ENCODE data around the gene LHFPL3. TPM values are rescaled to one million over a fixed set of nuclear protein-coding genes. Genes with fewer than 3 reads are reported as not detected.

Gene LHFPL3
- total and polyA plus RNA-seq, 2 of the 13 experiments (the other 11 are each of a cell fraction or from before 2014, with no cell fraction given) = not detected

GRCh38 chr7:104538152-104538551, 209.7 kb downstream of the LHFPL3 start:
- H4K20me1 ChIP-seq (ENCODE audit: insufficient read depth, low read length) = no peaks in the 10 kb centered on the region
- no peak overlapping the region for H3K4me2 ChIP-seq (ENCODE audit: low read depth, low read length)
- ChIA-PET CTCF (ENCODE audit: low intra/inter-chr PET ratio, low total read pairs) (no interaction called here), POLR2A (no interaction called here)
- no peaks in the 10 kb centered on the region for H3K79me2 ChIP-seq (ENCODE audit: insufficient read depth, low read length)
- BruUV-seq (replicated peaks) = no TSS peak
- H3K9ac ChIP-seq (ENCODE audit: insufficient read depth, low read depth, low read length) = no peak overlapping the region
- in situ Hi-C loops (cut with HindIII; ENCODE audit: extremely low pct_ligation_motif_present, low pct_unique_long_range_greater_than_20kb) = no loop called here
- H3K4me3 ChIP-seq (replicated peaks in 1 of 3; ENCODE audit: insufficient read depth in 1 of 3, low read depth in 2 of 3, low read length in 3 of 3) = no peak overlapping the region
- 2% methylated on average over 4 of the region's 4 CpGs for WGBS (ENCODE audit: low lambda C conversion rate)
- H3K27me3 ChIP-seq (ENCODE audit: control insufficient read depth in 1 of 2, insufficient read depth in 2 of 2, low read length in 2 of 2) = no peaks in the 10 kb centered on the region
- FAIRE-seq (no peak), DNase-seq (ENCODE audit: low spot score) (no peak), ATAC-seq (no peak)
- H3K27ac ChIP-seq (ENCODE audit: extremely low read length, insufficient read depth, low read length) = no peak overlapping the region
- no peaks in the 10 kb centered on the region for H3K4me1 ChIP-seq (ENCODE audit: insufficient read depth, low read length)
- no peak for TF ChIP-seq RXRB (CRISPR knock-in tag; IDR thresholded peaks at IDR 0.05; ENCODE audit: borderline replicate concordance)
- no peak for TF ChIP-seq KAT7 (CRISPR knock-in tag; IDR thresholded peaks at IDR 0.05; ENCODE audit: borderline replicate concordance)
- no peak for TF ChIP-seq ZNF652 (CRISPR knock-in tag; IDR thresholded peaks at IDR 0.05; ENCODE audit: borderline replicate concordance, low read depth)
- no peak for TF ChIP-seq TIGD3 (CRISPR knock-in tag; IDR thresholded peaks at IDR 0.05; ENCODE audit: borderline replicate concordance)
- no peak for TF ChIP-seq ZNF460 (CRISPR knock-in tag; IDR thresholded peaks at IDR 0.05; ENCODE audit: borderline replicate concordance)
- TF ChIP-seq KLF11 (CRISPR knock-in tag; IDR thresholded peaks at IDR 0.05) = no peak
- no peak for TF ChIP-seq NFATC3 (CRISPR knock-in tag; IDR thresholded peaks at IDR 0.05)
- no peak for TF ChIP-seq RBAK (CRISPR knock-in tag; IDR thresholded peaks at IDR 0.05)
- no peak for TF ChIP-seq SMAD9 (CRISPR knock-in tag; IDR thresholded peaks at IDR 0.05)
- no peak for TF ChIP-seq U2AF2 (IDR thresholded peaks at IDR 0.05; ENCODE audit: low read depth, low read length)
- TF ChIP-seq HCFC1 (IDR thresholded peaks at IDR 0.05; ENCODE audit: low read depth, low read length) = no peak
- TF ChIP-seq PAXIP1 (CRISPR knock-in tag; conservative IDR thresholded peaks at IDR 0.05) = no peak
- TF ChIP-seq ZNF713 (CRISPR knock-in tag; IDR thresholded peaks at IDR 0.05) = no peak
- TF ChIP-seq BCL6 (CRISPR knock-in tag; IDR thresholded peaks at IDR 0.05) = no peak
- TF ChIP-seq RELA (CRISPR knock-in tag; IDR thresholded peaks at IDR 0.05) = no peak
- TF ChIP-seq SP5 (CRISPR knock-in tag; IDR thresholded peaks at IDR 0.05; ENCODE audit: borderline replicate concordance, low read depth) = no peak
- H3K36me3 ChIP-seq (replicated peaks in 1 of 2; ENCODE audit: control insufficient read depth in 1 of 2, insufficient read depth in 2 of 2, low read length in 2 of 2) = no peaks in the 10 kb centered on the region
- no peak overlapping the region for H2AFZ ChIP-seq (ENCODE audit: low read length)
- no peaks in the 10 kb centered on the region for H3K9me3 ChIP-seq (ENCODE audit: low read length)
- intact Hi-C loops (cut with micrococcal nuclease; ENCODE audit: unreplicated experiment) = no loop called here
